Left colon (tissue), 2 donors: Measurements from ENCODE around the gene UNKL. TPM values are rescaled to one million over a fixed set of nuclear protein-coding genes. Genes with fewer than 3 reads are reported as not detected.
"Not testable (repeated sequence)": the region's sequence is repeated elsewhere in the genome, so short reads cannot be mapped to it uniquely, and the experiment has no call there.

Experiments
- ATAC-seq: fragments of 200-7000 bp; cut with Tn5 transposase; one replicate; pipeline ENCODE4 v1.9.1; 2020; ENCODE audit warnings: mild to moderate bottlenecking, moderate library complexity
- DNase-seq, 2 donors: peaks; one replicate each; pipeline ENCODE4 v3.0.0-alpha.2; 2020
- intact Hi-C, 2 donors: fragments of 100-400 bp; cut with DNase I in 1 of 2; cut with micrococcal nuclease in 1 of 2; formaldehyde crosslinking; loops; one replicate each; pipeline versions ENCODE4 v1.11.2 to v1.14.0; 2022; cut with DNase I, micrococcal nuclease
- total RNA-seq, 2 donors: library from RNA; stranded (reverse); fragmentation: NEBNext Ultra II Directional; extraction: Animal tissue kit (Norgen Biotek cat#: 25700); gene quantifications; one replicate each; pipeline ENCODE4 v1.2.1, GENCODE V29; 2021
- donor health status: DM: no; HTN: no; CAD: no.
- donor health status: DM: yes; HTN: yes; CAD: no.

Gene UNKL
- total RNA-seq, 2 donors from 2014 or later: 14.7 to 15.0 TPM

GRCh38 chr16:1335211-1335971 lies 79.1 kb downstream of the UNKL start:
- no peak for ATAC-seq
- intact Hi-C loops: no loop called here
- no peak for DNase-seq

GRCh38 chr16:1334739-1335138 lies 79.8 kb downstream of the UNKL start:
- no peak for DNase-seq
- no peak for ATAC-seq
- intact Hi-C loops: no loop called here

GRCh38 chr16:1333854-1334700 lies 80.4 kb downstream of the UNKL start:
- intact Hi-C loops: no loop called here
- ATAC-seq: no peak
- DNase-seq: no peak

DNA sequence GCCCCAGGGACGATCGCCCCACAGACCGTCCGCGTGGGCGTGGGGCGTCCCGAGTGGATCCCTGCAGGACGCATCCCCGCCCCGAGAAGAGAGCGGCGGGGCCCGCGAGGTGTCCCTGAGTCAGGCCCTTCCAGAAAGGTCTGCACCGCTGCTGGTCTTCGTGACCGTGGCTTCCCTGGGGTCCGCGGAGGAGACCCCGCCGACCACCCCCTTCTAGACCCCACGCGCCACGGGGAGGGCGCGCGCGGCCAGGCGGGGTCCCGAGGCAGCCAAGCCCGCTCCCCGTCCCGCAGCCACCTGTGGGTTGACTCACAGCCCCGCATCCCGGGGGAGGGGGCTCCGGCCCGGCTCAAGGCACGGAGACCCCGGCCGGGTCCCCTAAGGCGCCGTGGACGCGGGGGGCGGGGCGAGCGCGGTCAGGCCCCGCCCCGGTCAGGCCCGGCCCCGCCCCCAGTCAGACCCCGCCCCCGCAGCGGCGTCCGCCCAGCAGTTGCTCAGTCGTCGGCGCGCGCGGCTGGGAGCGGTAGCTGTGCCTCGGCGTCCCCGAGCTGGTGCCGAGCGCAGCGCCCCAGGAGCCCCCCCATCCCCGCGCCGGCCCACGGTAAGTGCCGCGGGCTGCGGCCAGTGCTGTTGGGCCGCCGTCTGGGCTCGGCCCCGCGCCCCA lies 81.2 kb downstream of the UNKL start, which contains the start of gene BAIAP3:
Gene BAIAP3, plus strand, starts transcription at position 497 of the 664 bp plus-strand sequence. CDS start 4,905 bp downstream, outside the sequence.
- ATAC-seq: peak; percentile 78
- peak in 1 of 2 donors; percentile 69 for DNase-seq
- intact Hi-C loops: no loop called here

GRCh38 chr16:1332618-1333148 lies 81.8 kb downstream of the UNKL start:
- DNase-seq: no peak
- intact Hi-C loops: no loop called here
- ATAC-seq: no peak

- DNase-seq (peak; percentile 81 to 82), ATAC-seq (peak; percentile 63)
- intact Hi-C loops: no loop called here
Measured at GRCh38 chr16:1331712-1332617, 82.5 kb downstream of the UNKL start.

GRCh38 chr16:1330931-1331711 lies 83.4 kb downstream of the UNKL start:
- intact Hi-C loops: no loop called here
- ATAC-seq: no peak
- no peak for DNase-seq

DNA sequence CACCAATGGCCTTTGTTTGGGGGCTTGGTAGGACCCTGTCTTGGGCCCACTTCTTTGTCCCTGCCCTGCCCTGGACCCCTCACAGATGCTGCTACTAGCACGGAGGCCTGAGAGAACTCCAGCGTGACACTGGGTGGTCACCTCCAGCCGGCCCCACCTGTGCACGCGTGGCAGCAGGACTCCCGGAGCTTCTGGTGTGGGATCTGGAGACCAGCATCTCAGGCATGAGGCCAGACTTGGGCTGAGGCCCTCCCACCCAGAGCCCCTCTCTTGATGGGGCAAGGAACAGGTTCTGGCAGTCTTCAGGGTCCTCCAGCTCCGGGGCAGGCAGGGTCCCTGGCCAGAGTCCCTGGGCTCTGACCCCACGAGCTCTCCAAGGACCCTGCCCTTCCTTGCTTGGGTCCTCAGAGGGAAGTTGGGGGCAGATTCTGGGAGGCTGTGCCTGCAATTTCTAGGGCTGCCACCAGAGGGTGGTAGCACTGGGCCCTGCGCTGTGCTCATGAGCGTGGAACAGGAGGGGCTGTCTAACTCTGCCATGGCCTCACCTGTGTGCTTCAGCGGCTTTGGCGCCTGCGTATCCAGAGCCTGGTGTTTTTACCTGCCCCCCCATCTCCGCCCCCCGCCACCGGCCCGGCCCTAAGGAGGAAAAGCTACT lies 84.1 kb downstream of the UNKL start:
- intact Hi-C loops: no loop called here
- no peak for DNase-seq
- no peak for ATAC-seq

- ATAC-seq, intact Hi-C loops, DNase-seq: not testable (repeated sequence)
Measured at GRCh38 chr16:1328961-1329360, 85.5 kb downstream of the UNKL start.

DNA sequence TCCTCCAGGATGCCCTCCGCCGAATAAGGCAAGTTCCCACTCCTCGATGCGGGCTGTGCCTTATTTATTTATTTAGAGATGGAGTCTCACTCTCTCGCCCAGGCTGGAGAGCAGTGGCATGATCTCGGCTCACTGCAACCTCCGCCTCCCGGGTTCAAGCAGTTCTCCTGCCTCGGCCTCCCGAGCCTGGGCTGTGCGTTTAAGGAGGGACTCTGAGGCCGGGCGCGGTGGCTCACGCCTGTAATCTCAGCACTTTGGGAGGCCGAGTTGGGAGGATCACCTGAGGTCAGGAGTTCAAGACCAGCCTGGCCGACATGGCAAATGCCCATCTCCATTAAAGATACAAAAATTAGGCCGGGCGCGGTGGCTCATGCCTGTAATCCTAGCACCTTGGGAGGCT lies 86.4 kb downstream of the UNKL start:
- intact Hi-C loops, DNase-seq, ATAC-seq: not testable (repeated sequence)

GRCh38 chr16:1327619-1327947 lies 86.9 kb downstream of the UNKL start:
- intact Hi-C loops: no loop called here
- ATAC-seq (no peak), DNase-seq (no peak)

DNA sequence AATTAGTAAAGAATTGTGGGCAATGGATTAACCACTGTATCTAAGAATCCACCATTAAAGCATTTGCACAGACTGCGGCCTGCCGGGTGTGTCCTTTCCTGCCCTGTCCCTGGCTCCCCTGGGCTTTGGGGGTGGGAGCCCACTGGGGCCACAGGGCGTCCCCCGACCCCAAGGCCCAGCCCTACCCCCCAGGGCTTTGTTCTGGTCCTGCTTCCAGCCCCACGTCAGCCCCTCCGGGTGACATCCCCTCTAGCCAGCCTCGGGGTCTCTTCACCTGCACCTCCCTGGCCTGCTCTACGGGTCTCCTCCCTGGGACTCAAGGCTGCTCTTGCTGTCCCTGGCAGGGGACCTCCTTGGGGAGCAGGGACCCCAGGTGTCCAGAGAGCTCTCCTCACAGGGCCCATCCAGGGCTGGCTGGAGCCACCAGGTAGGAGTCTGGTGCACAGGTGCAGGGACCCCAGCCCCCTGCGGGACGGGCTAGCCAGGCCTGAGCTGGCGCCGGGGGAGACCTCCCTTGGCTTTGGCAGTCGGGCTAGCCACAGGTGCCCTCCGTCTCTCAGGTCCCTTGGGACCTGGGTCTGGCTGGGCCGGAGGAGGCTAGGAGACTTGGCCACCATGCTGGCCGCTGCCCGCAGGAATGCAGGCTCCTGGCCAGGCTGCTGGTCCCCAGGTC lies 87.4 kb downstream of the UNKL start:
- DNase-seq (no peak), ATAC-seq (no peak)
- intact Hi-C loops: no loop called here

DNA sequence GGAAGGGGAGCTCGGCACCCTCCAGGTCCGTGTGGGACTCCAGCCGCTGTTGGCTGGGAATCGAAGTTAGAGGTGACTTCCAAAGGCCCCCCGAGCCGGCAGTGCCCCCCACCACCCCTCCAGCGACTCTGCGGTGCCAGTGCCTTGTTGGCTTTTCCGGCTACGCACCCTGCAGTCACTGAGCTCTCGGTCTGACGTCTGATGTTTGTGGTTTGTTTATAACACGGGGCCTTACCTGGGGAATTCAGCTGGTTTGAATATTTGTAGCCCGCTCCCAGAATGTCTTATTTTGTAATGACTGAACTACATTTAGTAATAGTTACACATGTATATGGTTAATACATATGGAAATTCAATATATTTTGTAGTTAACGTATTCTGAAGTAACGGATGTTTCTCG lies 88.1 kb downstream of the UNKL start:
- intact Hi-C loops: no loop called here
- no peak for DNase-seq
- ATAC-seq: no peak

DNA sequence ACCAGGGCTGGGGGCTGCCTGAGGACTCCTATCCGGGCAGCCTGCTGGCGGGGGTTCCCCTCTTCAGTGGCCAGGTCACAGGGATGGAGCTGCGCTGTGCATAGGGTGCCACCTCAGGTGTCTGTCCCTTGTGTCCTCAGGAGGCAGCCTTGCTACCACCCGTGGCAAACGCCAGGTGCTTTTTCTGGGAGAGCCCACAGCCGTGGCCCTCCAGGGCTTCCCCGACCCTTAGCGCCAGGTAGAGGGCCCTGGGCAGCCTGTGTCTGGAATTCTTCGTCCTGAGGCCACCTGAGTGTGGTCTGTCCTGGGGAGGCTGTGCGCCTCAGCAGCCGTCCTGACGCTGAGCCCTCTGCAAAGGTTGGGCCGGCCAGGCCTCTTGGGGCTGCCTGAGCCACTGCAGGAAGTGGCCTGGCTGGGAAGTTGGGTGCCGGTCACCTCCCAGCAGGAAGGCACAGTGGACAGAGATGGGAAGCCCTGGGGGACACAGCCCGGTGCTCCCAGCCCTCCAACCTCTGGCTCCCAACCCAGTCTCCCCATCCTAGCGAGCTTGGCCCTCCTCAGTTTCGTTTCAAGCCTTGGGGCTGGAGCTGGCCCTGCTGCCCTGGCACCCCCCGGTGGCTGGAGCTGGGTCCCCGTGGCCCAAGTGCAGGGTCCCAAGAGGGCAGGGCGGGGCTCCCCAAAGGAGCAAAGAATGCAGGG lies 88.7 kb downstream of the UNKL start:
- intact Hi-C loops: no loop called here
- peak; percentile 24 for ATAC-seq
- DNase-seq: no peak

DNA sequence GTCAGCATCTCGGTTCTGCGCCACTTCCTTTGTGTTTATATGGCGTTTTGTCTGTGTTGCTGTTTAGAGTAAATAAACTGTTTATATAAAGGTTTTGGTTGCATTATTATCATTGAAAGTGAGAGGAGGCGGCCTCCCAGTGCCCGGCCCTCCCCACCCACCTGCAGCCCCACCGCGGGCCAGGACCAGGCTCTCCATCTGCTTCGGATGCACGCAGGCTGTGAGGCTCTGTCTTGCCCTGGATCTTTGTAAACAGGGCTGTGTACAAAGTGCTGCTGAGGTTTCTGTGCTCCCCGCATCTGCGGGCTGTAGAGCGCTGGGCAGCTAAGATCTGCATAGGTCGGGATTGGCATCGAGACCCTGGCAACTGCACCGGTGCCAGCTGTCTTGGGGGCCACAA lies 89.2 kb downstream of the UNKL start:
- DNase-seq: no peak
- peak; percentile 3 for ATAC-seq
- intact Hi-C loops: no loop called here

DNA sequence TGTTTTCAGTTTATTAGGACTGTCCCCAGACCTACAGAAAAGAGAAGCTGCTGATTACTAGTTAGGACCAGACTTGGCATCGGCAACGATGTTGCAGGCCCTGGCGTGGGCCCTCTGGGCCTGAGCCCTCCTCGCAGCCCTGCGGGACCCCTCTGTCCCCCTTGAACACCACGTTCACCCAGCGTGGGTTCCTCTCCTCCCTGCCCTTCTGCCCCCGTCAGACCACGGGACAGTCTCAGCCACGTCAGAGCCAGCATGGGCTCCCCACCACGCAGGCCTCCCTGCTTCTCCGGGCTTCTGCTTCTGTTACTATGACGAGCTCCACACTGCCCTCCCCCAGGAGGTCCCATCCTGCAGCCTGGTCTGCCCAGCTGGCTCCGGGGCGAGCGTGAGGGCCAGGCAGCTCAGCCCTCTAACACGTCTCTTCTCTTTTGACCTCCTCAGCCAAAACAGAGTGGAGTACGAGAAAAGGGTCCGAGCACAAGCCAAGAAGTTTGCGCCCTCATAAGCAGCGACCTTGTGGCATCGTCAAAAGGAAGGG lies 90.1 kb downstream of the UNKL start:
- DNase-seq: no peak
- intact Hi-C loops: no loop called here
- no peak for ATAC-seq
